SKM-1 (cell line): ENCODE measurements around the gene PODXL2.
"Not testable (repeated sequence)": the region's sequence is repeated elsewhere in the genome, so short reads cannot be mapped to it uniquely, and the experiment has no call there.

ENCODE experiments used
- DNase-seq: peaks from one replicate; lab custom pipeline; 2025; ENCODE audit not compliant: unreplicated experiment; lab: John Stamatoyannopoulos, UW

Gene PODXL2

DNA sequence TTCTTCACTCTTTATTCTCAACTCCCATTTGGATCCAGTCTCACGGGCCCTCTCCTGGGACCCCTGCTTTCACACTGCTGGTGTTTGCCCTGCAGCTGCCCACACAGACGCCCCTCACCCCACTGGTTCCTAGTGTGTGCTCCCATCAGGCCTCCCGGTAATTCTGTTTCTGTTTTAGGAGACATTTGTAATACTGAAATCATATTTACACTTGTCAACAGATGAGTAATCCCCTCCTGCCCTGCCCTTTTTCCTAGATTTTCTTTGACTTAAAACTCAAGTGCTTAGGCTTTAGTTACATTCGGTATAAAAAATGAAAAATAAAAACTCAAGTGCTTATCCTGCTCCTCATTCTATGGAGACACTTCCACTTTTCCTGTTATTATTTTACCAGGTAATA is 25.4 kb downstream of the PODXL2 start:
- no peak for DNase-seq

DNA sequence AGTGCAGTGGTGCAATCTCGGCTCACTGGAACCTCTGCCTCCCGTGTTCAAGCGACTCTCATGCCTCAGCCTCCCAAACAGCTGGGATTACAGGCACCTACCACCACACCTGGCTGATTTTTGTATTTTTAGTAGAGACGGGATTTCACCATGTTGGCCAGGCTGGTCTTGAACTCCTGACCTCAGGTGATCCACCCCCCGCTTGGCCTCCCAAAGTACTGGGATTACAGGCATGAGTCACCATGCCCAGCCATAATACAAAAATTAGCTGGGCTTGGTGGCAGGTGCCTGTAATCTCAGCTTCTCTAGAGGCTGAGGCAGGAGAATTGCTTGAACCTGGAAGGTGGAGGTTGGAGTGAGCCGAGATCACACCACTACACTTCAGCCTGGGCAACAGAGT is 26.0 kb downstream of the PODXL2 start:
- DNase-seq: not testable (repeated sequence)

DNA sequence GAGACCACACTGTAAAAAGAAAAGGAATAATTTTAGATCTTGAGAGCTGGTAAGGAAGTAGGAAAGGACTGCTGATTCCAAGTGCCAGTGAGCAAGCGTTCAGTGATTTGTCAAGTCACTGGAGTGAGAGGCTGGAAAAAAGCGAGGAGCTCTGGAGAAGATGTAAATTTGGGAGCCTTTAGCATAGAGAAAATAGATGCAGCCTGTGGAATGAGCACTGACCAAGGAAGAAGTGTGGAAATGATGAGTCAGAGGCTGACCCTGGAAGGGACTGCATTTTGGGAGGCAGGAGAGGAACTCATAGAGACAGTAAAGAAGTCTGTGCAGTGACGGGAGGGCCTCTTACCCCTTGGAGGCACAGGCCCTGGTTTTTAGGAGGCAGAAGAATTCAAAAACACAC is 26.7 kb downstream of the PODXL2 start:
- DNase-seq: no peak

DNA sequence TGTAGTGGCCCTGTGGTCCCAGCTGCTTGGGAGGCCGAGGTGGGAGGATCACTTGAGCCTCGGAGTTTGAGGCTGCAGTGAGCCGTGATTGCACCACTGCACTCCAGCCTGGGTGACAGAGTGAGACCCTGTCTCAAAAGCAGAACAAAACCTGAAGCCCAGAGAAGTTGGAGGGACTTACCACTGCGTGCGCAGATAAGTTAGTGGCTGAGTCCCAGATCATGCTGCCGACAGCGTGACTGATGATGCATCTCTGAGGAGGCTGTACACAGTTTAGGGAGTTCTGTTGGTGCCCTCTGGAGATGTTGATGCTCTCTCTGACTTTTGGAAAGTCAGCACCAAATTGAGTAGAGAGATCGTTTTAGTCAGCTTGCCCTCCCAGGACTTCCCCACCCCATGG is 27.9 kb downstream of the PODXL2 start:
- DNase-seq: no peak

DNA sequence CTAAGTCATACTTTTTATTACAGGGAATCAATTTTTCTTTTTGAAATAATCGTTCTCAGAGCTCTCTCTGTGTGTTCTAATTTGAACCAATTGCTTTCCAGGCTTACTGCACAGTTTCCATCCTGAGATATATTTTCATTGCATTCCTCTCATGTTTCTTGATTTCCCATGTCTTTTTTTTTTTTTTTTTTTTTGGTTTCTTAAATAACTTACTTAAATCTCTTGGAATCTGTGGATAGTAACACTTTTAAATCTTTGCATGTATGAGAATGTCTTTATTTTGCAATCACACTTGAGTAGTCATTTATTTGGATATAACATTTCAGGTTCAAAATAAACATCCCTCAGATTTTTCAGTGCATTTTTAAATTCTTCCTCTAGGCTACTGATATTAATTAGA is 29.2 kb downstream of the PODXL2 start:
- no peak for DNase-seq

- DNase-seq: no peak
These were observed 31.8 kb downstream of the PODXL2 start for GRCh38 chr3:127660621-127661251.

- DNase-seq: no peak
These were observed 32.6 kb downstream of the PODXL2 start for GRCh38 chr3:127661600-127661999.

- no peak for DNase-seq
These were observed 33.0 kb downstream of the PODXL2 start for GRCh38 chr3:127662001-127662469.

DNA sequence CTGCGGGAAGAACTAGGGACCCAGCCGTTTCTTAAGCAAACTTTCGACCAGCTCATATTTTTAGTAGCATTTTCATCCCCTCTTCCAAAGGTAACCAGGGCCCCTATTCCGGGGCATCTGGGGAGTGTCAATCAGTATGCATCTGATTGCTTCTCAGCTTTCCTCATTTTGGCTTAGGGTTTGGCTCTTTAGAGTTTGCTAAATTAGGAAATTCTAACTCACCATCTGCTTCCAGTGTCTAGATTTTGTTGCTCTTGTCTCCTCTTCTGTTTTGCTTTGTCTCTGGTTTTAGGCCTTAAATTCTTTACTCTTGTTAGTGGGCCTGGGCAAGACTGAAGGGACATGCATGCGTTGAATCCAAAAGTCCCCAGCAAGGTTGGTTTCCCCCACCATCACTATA is 34.2 kb downstream of the PODXL2 start:
- no peak for DNase-seq

DNA sequence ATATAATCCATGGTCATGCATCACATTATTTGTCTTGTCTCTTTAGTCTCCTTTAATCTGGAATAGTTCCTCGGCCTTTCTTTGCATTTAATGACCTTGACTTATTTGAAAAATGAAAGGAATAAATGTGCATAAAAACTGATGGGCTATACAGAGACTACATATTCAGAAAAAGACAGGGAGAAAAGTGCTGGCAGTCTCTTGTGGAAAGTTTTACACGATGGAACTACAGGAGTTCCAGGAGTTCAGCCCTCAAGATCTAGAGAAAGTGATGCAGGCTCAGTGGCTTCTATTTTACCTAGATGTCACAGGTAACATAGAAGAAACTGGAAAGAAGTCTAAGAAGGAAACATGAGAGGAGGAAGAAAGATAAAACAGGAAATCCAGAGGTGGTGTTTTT is 36.2 kb downstream of the PODXL2 start:
- DNase-seq: no peak

DNA sequence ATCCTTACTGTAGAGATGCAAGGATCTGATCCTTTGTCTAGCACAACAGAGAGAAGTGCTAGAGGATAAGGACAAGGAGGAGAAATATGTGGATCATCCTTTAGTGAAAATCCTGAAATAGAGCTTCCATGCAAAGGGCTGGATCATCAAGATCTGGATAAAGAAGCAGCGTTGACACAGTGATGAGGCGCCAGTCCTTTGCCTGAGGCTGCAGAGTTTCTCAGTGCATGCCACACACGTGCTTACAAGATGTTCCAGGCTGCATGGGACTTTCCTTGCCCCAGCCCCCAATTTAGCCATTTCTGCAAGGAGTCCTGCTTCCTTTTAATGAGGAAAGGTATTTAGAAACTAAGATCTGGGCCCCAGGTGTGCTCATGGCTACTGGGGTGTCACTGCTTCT is 36.6 kb downstream of the PODXL2 start:
- no peak for DNase-seq

- no peak for DNase-seq
These were observed 37.7 kb downstream of the PODXL2 start for GRCh38 chr3:127666676-127667075.

- no peak for DNase-seq
These were observed 38.2 kb downstream of the PODXL2 start for GRCh38 chr3:127667119-127667681.

DNA sequence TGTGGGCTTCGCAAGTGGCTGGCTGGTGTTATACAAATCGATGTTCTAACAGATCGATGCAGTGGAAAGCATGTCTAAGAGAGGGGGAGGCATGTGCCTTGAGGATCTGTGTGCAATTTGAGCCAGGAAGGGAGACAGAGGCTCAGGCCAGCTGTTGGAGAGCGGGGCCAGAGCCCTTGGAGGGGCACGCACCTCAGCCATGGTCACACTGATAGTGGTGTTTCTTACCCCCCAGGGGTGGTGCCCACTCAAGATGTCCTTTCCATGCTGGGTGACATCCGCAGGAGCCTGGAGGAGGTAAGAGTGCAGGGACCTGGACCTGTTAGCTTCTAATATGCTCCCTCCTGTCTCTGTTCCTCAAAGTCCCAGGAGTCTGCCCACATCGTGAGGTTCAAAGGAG is 39.9 kb downstream of the PODXL2 start:
- DNase-seq: no peak

- DNase-seq: no peak
These were observed 40.7 kb downstream of the PODXL2 start for GRCh38 chr3:127669541-127670228.

DNA sequence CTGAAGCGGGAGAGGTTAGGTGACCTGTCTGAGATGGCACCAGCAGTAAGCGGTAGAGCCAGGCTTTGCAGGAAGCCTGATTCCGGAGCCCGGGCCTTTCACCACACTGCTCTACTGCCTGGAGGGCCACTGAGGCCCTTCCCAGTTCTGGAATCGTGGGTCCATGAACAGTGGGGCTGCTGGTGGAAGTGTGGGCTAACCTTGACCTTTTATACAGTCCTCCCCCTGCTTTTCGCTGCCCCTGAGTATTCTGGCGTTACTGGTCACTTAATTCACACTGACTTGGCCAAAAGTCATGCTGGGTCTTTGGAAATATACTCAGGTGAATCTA is 41.2 kb downstream of the PODXL2 start:
- DNase-seq: no peak

GRCh38 chr3:127670761-127671522 is 42.0 kb downstream of the PODXL2 start:
- no peak for DNase-seq

- no peak for DNase-seq
These were observed 42.8 kb downstream of the PODXL2 start for GRCh38 chr3:127671523-127672428.

GRCh38 chr3:127672429-127673190 is 43.6 kb downstream of the PODXL2 start, which contains the start of gene ABTB1:
TSS of gene ABTB1 (plus strand) at chr3:127672952. CDS start at chr3:127673026, 74 bp downstream.
- peak; percentile 21 for DNase-seq
